ENCODE results near the gene IGSF8. TPM values are rescaled to one million over a fixed set of nuclear protein-coding genes. Genes with fewer than 3 reads are reported as not detected.

Gene IGSF8
- total RNA-seq (10 to 100 TPM; 38.5 to 50.2 TPM), polyA plus RNA-seq (ENCODE audit: insufficient read length in 2 of 2) (10 to 100 TPM; 74.5 to 80.3 TPM)
- long read RNA-seq, donor 1, transcript IGSF8-201 (7 exons, 2,343 nt), result major isoform, 5 of 24 reads
- long read RNA-seq, donor 1, partial matches to known transcripts, result 15 of 24 reads
- long read RNA-seq, donor 1, other reads (novel, unspliced or antisense), result 0 of 24 reads
- long read RNA-seq, donor 2, partial matches to known transcripts, result 40 of 42 reads
- long read RNA-seq, donor 2, other reads (novel, unspliced or antisense), result 0 of 42 reads
- long read RNA-seq, donor 3, transcript IGSF8-201 (7 exons, 2,343 nt), result major isoform, 7 of 11 reads
- long read RNA-seq, donor 3, partial matches to known transcripts, result 0 of 11 reads
- long read RNA-seq, donor 3, other reads (novel, unspliced or antisense), result 0 of 11 reads
- long read RNA-seq, donor 4, transcript IGSF8-201 (7 exons, 2,343 nt), result major isoform, 13 of 23 reads
- long read RNA-seq, donor 4, partial matches to known transcripts, result 10 of 23 reads
- long read RNA-seq, donor 4, other reads (novel, unspliced or antisense), result 0 of 23 reads

GRCh38 chr1:160097911-160098851, at the start of gene IGSF8:
Gene IGSF8 (minus strand): TSS chr1:160098619. CDS start chr1:160098472, 147 bp downstream.
- no peaks in the 10 kb centered on the region for H3K9me3 ChIP-seq (ENCODE audit: control insufficient read depth, insufficient read depth, low read length)
- DNase-seq (ENCODE audit: low read depth in 4 of 6, low spot score in 6 of 6), result peak in 2 of 6 donors; percentile 88 to 91
- peak within 1 kb of the TSS; percentile 64 for H3K4me3 ChIP-seq (ENCODE audit: low read depth, low read length)
- H3K4me1 ChIP-seq (ENCODE audit: control insufficient read depth, insufficient read depth, low read length), result peaks cover 61% of the 10 kb centered on the region
- H3K27ac ChIP-seq (ENCODE audit: low read depth, low read length), result peak within 1 kb of the TSS; percentile 88
- peaks cover 22% of the 10 kb centered on the region for H3K36me3 ChIP-seq (ENCODE audit: control insufficient read depth, insufficient read depth, low read length)
- 2% methylated on average over 46 of the region's 64 CpGs for WGBS (ENCODE audit: insufficient coverage)
- no peaks in the 10 kb centered on the region for H3K27me3 ChIP-seq (ENCODE audit: control insufficient read depth, insufficient read depth, low read length)

- Histone ChIP-seq H3K4me3 (ENCODE audit: low read depth, low read length) (no peak overlapping the region), H3K27ac (ENCODE audit: low read depth, low read length) (no peak overlapping the region), H3K9me3 (ENCODE audit: control insufficient read depth, insufficient read depth, low read length) (no peaks in the 10 kb centered on the region), H3K4me1 (ENCODE audit: control insufficient read depth, insufficient read depth, low read length) (no peaks in the 10 kb centered on the region), H3K27me3 (ENCODE audit: control insufficient read depth, insufficient read depth, low read length) (no peaks in the 10 kb centered on the region), H3K36me3 (ENCODE audit: control insufficient read depth, insufficient read depth, low read length) (no peaks in the 10 kb centered on the region)
- DNase-seq (ENCODE audit: low read depth in 4 of 6, low spot score in 6 of 6), result no peak
- WGBS (ENCODE audit: insufficient coverage), result no CpG with 5 or more reads among the region's 3 CpGs
These were observed 49.7 kb upstream of the IGSF8 start for GRCh38 chr1:160148121-160148520.

GRCh38 chr1:160146107-160146506, 47.7 kb upstream of the IGSF8 start:
- no peak for DNase-seq (ENCODE audit: low read depth in 4 of 6, low spot score in 6 of 6)

GRCh38 chr1:160144921-160145320, 46.5 kb upstream of the IGSF8 start:
- no peaks in the 10 kb centered on the region for H3K9me3 ChIP-seq (ENCODE audit: control insufficient read depth, insufficient read depth, low read length)
- H3K27me3 ChIP-seq (ENCODE audit: control insufficient read depth, insufficient read depth, low read length), result no peaks in the 10 kb centered on the region
- H3K4me1 ChIP-seq (ENCODE audit: control insufficient read depth, insufficient read depth, low read length), result no peaks in the 10 kb centered on the region
- H3K36me3 ChIP-seq (ENCODE audit: control insufficient read depth, insufficient read depth, low read length), result peaks cover 14% of the 10 kb centered on the region
- H3K27ac ChIP-seq (ENCODE audit: low read depth, low read length), result peak overlapping the region; percentile 22
- 35% methylated on average over 4 of the region's 4 CpGs for WGBS (ENCODE audit: insufficient coverage)
- DNase-seq (ENCODE audit: low read depth in 4 of 6, low spot score in 6 of 6), result peak in 2 of 6 donors; percentile 24 to 64
- no peak overlapping the region for H3K4me3 ChIP-seq (ENCODE audit: low read depth, low read length)

More at GRCh38 chr1:160146107-160146506, 47.7 kb upstream of the IGSF8 start:
- 89% methylated on average over 12 of the region's 14 CpGs for WGBS (ENCODE audit: insufficient coverage)
- Histone ChIP-seq H3K4me1 (ENCODE audit: control insufficient read depth, insufficient read depth, low read length) (no peaks in the 10 kb centered on the region), H3K27me3 (ENCODE audit: control insufficient read depth, insufficient read depth, low read length) (no peaks in the 10 kb centered on the region), H3K4me3 (ENCODE audit: low read depth, low read length) (no peak overlapping the region), H3K27ac (ENCODE audit: low read depth, low read length) (no peak overlapping the region), H3K36me3 (ENCODE audit: control insufficient read depth, insufficient read depth, low read length) (peaks cover 5% of the 10 kb centered on the region), H3K9me3 (ENCODE audit: control insufficient read depth, insufficient read depth, low read length) (no peaks in the 10 kb centered on the region)

GRCh38 chr1:160143695-160144094, 45.3 kb upstream of the IGSF8 start:
- no CpG with 5 or more reads among the region's 1 CpG for WGBS (ENCODE audit: insufficient coverage)
- no peak for DNase-seq (ENCODE audit: low read depth in 4 of 6, low spot score in 6 of 6)
- Histone ChIP-seq H3K9me3 (ENCODE audit: control insufficient read depth, insufficient read depth, low read length) (no peaks in the 10 kb centered on the region), H3K36me3 (ENCODE audit: control insufficient read depth, insufficient read depth, low read length) (peaks cover 20% of the 10 kb centered on the region), H3K4me3 (ENCODE audit: low read depth, low read length) (no peak overlapping the region), H3K27ac (ENCODE audit: low read depth, low read length) (no peak overlapping the region), H3K27me3 (ENCODE audit: control insufficient read depth, insufficient read depth, low read length) (no peaks in the 10 kb centered on the region), H3K4me1 (ENCODE audit: control insufficient read depth, insufficient read depth, low read length) (no peaks in the 10 kb centered on the region)

GRCh38 chr1:160139840-160140239, 41.4 kb upstream of the IGSF8 start:
- H3K4me3 ChIP-seq (ENCODE audit: low read depth, low read length), result no peak overlapping the region
- peaks cover 45% of the 10 kb centered on the region for H3K36me3 ChIP-seq (ENCODE audit: control insufficient read depth, insufficient read depth, low read length)
- H3K9me3 ChIP-seq (ENCODE audit: control insufficient read depth, insufficient read depth, low read length), result no peaks in the 10 kb centered on the region
- no peak for DNase-seq (ENCODE audit: low read depth in 4 of 6, low spot score in 6 of 6)
- no peak overlapping the region for H3K27ac ChIP-seq (ENCODE audit: low read depth, low read length)
- H3K4me1 ChIP-seq (ENCODE audit: control insufficient read depth, insufficient read depth, low read length), result no peaks in the 10 kb centered on the region
- WGBS (ENCODE audit: insufficient coverage), result 98% methylated on average over 7 of the region's 8 CpGs
- H3K27me3 ChIP-seq (ENCODE audit: control insufficient read depth, insufficient read depth, low read length), result no peaks in the 10 kb centered on the region

- no peak overlapping the region for H3K27ac ChIP-seq (ENCODE audit: low read depth, low read length)
- peak in 2 of 6 donors; percentile 32 to 69 for DNase-seq (ENCODE audit: low read depth in 4 of 6, low spot score in 6 of 6)
- H3K4me1 ChIP-seq (ENCODE audit: control insufficient read depth, insufficient read depth, low read length), result no peaks in the 10 kb centered on the region
- no peak overlapping the region for H3K4me3 ChIP-seq (ENCODE audit: low read depth, low read length)
- WGBS (ENCODE audit: insufficient coverage), result 97% methylated on average over 6 of the region's 8 CpGs
- H3K9me3 ChIP-seq (ENCODE audit: control insufficient read depth, insufficient read depth, low read length), result no peaks in the 10 kb centered on the region
- no peaks in the 10 kb centered on the region for H3K27me3 ChIP-seq (ENCODE audit: control insufficient read depth, insufficient read depth, low read length)
- H3K36me3 ChIP-seq (ENCODE audit: control insufficient read depth, insufficient read depth, low read length), result peaks cover 61% of the 10 kb centered on the region
These were observed 38.9 kb upstream of the IGSF8 start for GRCh38 chr1:160137216-160137862.

- peaks cover 65% of the 10 kb centered on the region for H3K36me3 ChIP-seq (ENCODE audit: control insufficient read depth, insufficient read depth, low read length)
- no peak overlapping the region for H3K27ac ChIP-seq (ENCODE audit: low read depth, low read length)
- 95% methylated on average over 5 of the region's 5 CpGs for WGBS (ENCODE audit: insufficient coverage)
These were observed 38.4 kb upstream of the IGSF8 start for GRCh38 chr1:160136926-160137200.

More at GRCh38 chr1:160136926-160137200, 38.4 kb upstream of the IGSF8 start:
- no peak overlapping the region for H3K4me3 ChIP-seq (ENCODE audit: low read depth, low read length)
- DNase-seq (ENCODE audit: low read depth in 4 of 6, low spot score in 6 of 6), result no peak
- H3K9me3 ChIP-seq (ENCODE audit: control insufficient read depth, insufficient read depth, low read length), result no peaks in the 10 kb centered on the region
- H3K4me1 ChIP-seq (ENCODE audit: control insufficient read depth, insufficient read depth, low read length), result no peaks in the 10 kb centered on the region
- no peaks in the 10 kb centered on the region for H3K27me3 ChIP-seq (ENCODE audit: control insufficient read depth, insufficient read depth, low read length)

All from spinal cord (tissue), 10 donors.